ENCODE results near the gene OPRM1.

- TF ChIP-seq POLR2AphosphoS5 (IDR thresholded peaks at IDR 0.05; ENCODE audit: low read depth, low read length) (no peak), FOXP2 (optimal IDR thresholded peaks at IDR 0.05; ENCODE audit: borderline replicate concordance, extremely low read depth, extremely low read length, insufficient read depth) (no peak), REST (IDR thresholded peaks at IDR 0.05; ENCODE audit: insufficient read depth in 1 of 2, low read depth in 2 of 2, low read length in 2 of 2) (no peak), TAF1 (IDR thresholded peaks at IDR 0.05; ENCODE audit: borderline replicate concordance, insufficient read depth, low read length) (no peak)
Observed at GRCh38 chr6:154267508-154268106, 228.6 kb downstream of the OPRM1 start.
